NCI-H774 (cell line): ENCODE results near the gene ALPG.

Experiments used
- DNase-seq: peaks from one replicate; lab custom pipeline; 2025; lab: John Stamatoyannopoulos, UW

ALPG gene

GRCh38 chr2:232458661-232459418, 52.2 kb downstream of the ALPG start:
- no peak for DNase-seq

- DNase-seq, result no peak
Measured at GRCh38 chr2:232459419-232460035, 52.9 kb downstream of the ALPG start.

GRCh38 chr2:232460171-232460570, 53.5 kb downstream of the ALPG start:
- DNase-seq, result no peak
